ENCODE results near the gene SVIL.

- TF ChIP-seq CTCF (IDR thresholded peaks at IDR 0.05) (no peak), POLR2A (IDR thresholded peaks at IDR 0.05; ENCODE audit: low read depth) (no peak), POLR2AphosphoS5 (IDR thresholded peaks at IDR 0.05) (no peak), EP300 (IDR thresholded peaks at IDR 0.05) (no peak)
Measured at GRCh38 chr10:29431711-29432110, 203.1 kb downstream of the SVIL start.

Data from esophagus muscularis mucosa (tissue), 4 donors.